Mammary epithelial cell (primary cell): ENCODE results near the gene GLO1.

Experiments used
- EZH2 ChIP-seq: IDR thresholded peaks from 2 replicates; pipeline ENCODE4 v1.6.1; 2012; ENCODE audit warnings: low read length, inconsistent platforms, borderline replicate concordance
- TF ChIP-seq, protein P1 (sequence below), 2 donors: IDR thresholded peaks in 1 of 2; conservative IDR thresholded peaks in 1 of 2; 2 replicates each; pipeline ENCODE4 v1.5.1; 2011 to 2012; ENCODE audit warnings: inconsistent platforms in 2 of 2, low read length in 2 of 2, mild to moderate bottlenecking in 2 of 2, control low read depth in 1 of 2, low read depth in 1 of 2; ENCODE audit not compliant: insufficient read depth in 1 of 2; ENCODE audit errors: extremely low read depth in 1 of 2

DNA sequence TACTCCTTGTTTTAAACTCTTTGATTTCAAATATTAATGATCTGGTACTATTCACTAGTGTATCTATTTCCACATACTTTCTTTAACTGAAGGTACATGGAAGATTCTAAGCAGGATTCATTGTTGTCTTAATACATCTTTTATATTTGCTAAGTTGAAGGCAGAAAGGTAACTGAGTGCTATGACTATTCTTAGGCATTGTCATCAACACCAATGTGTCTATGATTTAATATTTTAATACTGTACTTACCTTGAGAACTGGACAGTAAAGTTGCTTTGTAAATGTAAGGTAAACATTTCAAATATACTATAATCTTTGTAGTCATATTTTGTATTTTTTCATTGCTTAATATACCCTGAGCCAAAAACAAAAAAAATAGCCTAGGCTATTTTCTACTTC is 54.3 kb downstream of the GLO1 start:
- TF ChIP-seq, protein P1, sequence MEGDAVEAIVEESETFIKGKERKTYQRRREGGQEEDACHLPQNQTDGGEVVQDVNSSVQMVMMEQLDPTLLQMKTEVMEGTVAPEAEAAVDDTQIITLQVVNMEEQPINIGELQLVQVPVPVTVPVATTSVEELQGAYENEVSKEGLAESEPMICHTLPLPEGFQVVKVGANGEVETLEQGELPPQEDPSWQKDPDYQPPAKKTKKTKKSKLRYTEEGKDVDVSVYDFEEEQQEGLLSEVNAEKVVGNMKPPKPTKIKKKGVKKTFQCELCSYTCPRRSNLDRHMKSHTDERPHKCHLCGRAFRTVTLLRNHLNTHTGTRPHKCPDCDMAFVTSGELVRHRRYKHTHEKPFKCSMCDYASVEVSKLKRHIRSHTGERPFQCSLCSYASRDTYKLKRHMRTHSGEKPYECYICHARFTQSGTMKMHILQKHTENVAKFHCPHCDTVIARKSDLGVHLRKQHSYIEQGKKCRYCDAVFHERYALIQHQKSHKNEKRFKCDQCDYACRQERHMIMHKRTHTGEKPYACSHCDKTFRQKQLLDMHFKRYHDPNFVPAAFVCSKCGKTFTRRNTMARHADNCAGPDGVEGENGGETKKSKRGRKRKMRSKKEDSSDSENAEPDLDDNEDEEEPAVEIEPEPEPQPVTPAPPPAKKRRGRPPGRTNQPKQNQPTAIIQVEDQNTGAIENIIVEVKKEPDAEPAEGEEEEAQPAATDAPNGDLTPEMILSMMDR (conservative IDR thresholded peaks at IDR 0.05 in 1 of 2, IDR thresholded peaks at IDR 0.05 in 1 of 2; ENCODE audit: extremely low read depth in 1 of 2, insufficient read depth in 1 of 2, low read depth in 1 of 2, low read length in 2 of 2): no peak
- TF ChIP-seq EZH2: no peak
